Natural killer cell (primary cell): ENCODE measurements around the gene RAB3D. TPM values are rescaled to one million over a fixed set of nuclear protein-coding genes. Genes with fewer than 3 reads are reported as not detected.

Experiments used
- ATAC-seq, 3 donors: fragments of 150-1000 bp in 2 of 3; fragments of 200-7000 bp in 1 of 3; cut with Tn5 transposase; 1 replicate in 1 of 3; 2 replicates in 2 of 3; pipeline ENCODE4 v1.10.0; 2021; ENCODE audit warnings: mild to moderate bottlenecking in 2 of 3, moderate library complexity in 2 of 3
- DNase-seq, 2 donors: peaks; one replicate each; pipeline versions ENCODE4 v3.0.0 to v3.0.0-alpha.2; 2013 to 2021; ENCODE audit warnings: mixed read lengths in 1 of 2
- H3K27ac ChIP-seq: one replicate; pipeline ENCODE4 v1.5.1; 2013; ENCODE audit warnings: mild to moderate bottlenecking, low read length
- H3K27me3 ChIP-seq: one replicate; pipeline ENCODE4 v1.6.1; 2013; ENCODE audit warnings: low read length; ENCODE audit not compliant: control insufficient read depth, insufficient read depth
- H3K36me3 ChIP-seq: one replicate; pipeline ENCODE4 v1.6.1; 2013; ENCODE audit warnings: low read length; ENCODE audit not compliant: control insufficient read depth, insufficient read depth
- H3K4me1 ChIP-seq: one replicate; pipeline ENCODE4 v1.6.1; 2013; ENCODE audit warnings: low read length; ENCODE audit not compliant: control insufficient read depth, insufficient read depth
- H3K4me3 ChIP-seq: one replicate; pipeline ENCODE4 v1.5.1; 2013; ENCODE audit warnings: low read length
- H3K9me3 ChIP-seq: one replicate; pipeline ENCODE4 v1.6.1; 2013; ENCODE audit warnings: low read length; ENCODE audit not compliant: control insufficient read depth, insufficient read depth
- H3K27ac Mint-ChIP-seq, 2 donors: one replicate each; pipeline ENCODE4 v1.8.0; 2022; ENCODE audit warnings: mild to moderate bottlenecking in 2 of 2, mixed read lengths in 2 of 2, moderate library complexity in 1 of 2
- H3K27me3 Mint-ChIP-seq, 2 donors: one replicate each; pipeline ENCODE4 v1.8.0; 2022; ENCODE audit warnings: low read depth in 2 of 2, mixed read lengths in 2 of 2
- H3K36me3 Mint-ChIP-seq: one replicate; pipeline ENCODE4 v1.8.0; 2022; ENCODE audit warnings: mixed read lengths
- H3K4me1 Mint-ChIP-seq, 2 donors: one replicate each; pipeline ENCODE4 v1.8.0; 2022; ENCODE audit warnings: mixed read lengths in 2 of 2
- H3K4me3 Mint-ChIP-seq: one replicate; pipeline ENCODE4 v1.8.0; 2022; ENCODE audit warnings: mild to moderate bottlenecking, moderate library complexity, mixed read lengths
- H3K9me3 Mint-ChIP-seq, 2 donors: one replicate each; pipeline ENCODE4 v1.8.0; 2022; ENCODE audit warnings: mixed read lengths in 2 of 2
- WGBS: methylation state at CpG from one replicate; pipeline ENCODE4 v1.1.7; 2013; ENCODE audit warnings: missing lambda C conversion rate; ENCODE audit not compliant: insufficient coverage; 5-methylcytosine and 5-hydroxymethylcytosine counted together
- intact Hi-C: fragments of 100-400 bp; cut with micrococcal nuclease; formaldehyde crosslinking; loops from one replicate; pipeline ENCODE4 v1.14.2; 2022
- total RNA-seq, 4 donors: library from RNA; stranded (reverse); fragments of 120-200 nt in 1 of 4; gene quantifications; one replicate each; pipeline versions ENCODE4 v1.2.3 to v1.2.4, GENCODE V29; 2013 to 2022
- TF ChIP-seq, protein P1 (sequence below): fragments of 200-600 bp; IDR thresholded peaks from one replicate; pipeline ENCODE4 v1.8.0; 2022; ENCODE audit warnings: antibody characterized with exemption

The RAB3D gene
- total RNA-seq, 3 donors from 2014 or later (not counting 1 experiment from before 2014, with no cell fraction given) = 14.3 to 20.0 (median 15.7) TPM

DNA sequence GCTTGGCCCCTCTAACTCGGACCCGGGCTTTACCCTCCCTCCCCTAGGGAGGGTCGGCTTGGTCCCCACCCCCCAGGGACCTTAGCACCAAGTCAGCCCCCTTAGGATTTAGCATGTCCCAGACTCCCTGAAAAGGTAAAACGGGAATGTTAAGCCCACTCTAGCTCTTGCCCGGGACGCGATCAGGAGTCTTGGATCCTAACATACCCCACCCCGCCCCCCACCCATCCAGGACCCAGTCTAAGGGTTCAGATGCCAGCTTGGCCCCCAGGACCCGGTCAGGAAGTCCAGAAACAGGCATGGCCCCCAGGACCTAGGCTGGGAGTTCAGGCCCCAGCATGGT, 44.2 kb upstream of the RAB3D start:
- WGBS = 3% methylated on average over 9 of the region's 9 CpGs
- DNase-seq (no peak), ATAC-seq (no peak)
- no peaks in the 10 kb centered on the region for H3K9me3 Mint-ChIP-seq
- Histone ChIP-seq H3K4me3 (no peak overlapping the region), H3K27ac (no peak overlapping the region), H3K9me3 (no peaks in the 10 kb centered on the region), H3K36me3 (no peaks in the 10 kb centered on the region), H3K4me1 (peaks cover 49% of the 10 kb centered on the region), H3K27me3 (peaks cover 14% of the 10 kb centered on the region)
- H3K36me3 Mint-ChIP-seq = no peaks in the 10 kb centered on the region
- no peak overlapping the region for H3K4me3 Mint-ChIP-seq
- TF ChIP-seq, protein P1, sequence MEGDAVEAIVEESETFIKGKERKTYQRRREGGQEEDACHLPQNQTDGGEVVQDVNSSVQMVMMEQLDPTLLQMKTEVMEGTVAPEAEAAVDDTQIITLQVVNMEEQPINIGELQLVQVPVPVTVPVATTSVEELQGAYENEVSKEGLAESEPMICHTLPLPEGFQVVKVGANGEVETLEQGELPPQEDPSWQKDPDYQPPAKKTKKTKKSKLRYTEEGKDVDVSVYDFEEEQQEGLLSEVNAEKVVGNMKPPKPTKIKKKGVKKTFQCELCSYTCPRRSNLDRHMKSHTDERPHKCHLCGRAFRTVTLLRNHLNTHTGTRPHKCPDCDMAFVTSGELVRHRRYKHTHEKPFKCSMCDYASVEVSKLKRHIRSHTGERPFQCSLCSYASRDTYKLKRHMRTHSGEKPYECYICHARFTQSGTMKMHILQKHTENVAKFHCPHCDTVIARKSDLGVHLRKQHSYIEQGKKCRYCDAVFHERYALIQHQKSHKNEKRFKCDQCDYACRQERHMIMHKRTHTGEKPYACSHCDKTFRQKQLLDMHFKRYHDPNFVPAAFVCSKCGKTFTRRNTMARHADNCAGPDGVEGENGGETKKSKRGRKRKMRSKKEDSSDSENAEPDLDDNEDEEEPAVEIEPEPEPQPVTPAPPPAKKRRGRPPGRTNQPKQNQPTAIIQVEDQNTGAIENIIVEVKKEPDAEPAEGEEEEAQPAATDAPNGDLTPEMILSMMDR = no peak
- no peak overlapping the region for H3K27ac Mint-ChIP-seq
- H3K27me3 Mint-ChIP-seq = peaks cover 0 to 22% of the 10 kb centered on the region in 2 donors
- peaks cover 23 to 32% of the 10 kb centered on the region in 2 donors for H3K4me1 Mint-ChIP-seq
- intact Hi-C loops = loop anchor here (5.0 kb wide), 1 partner anchor 39 kb away; no protein-coding TSS in a partner anchor

DNA sequence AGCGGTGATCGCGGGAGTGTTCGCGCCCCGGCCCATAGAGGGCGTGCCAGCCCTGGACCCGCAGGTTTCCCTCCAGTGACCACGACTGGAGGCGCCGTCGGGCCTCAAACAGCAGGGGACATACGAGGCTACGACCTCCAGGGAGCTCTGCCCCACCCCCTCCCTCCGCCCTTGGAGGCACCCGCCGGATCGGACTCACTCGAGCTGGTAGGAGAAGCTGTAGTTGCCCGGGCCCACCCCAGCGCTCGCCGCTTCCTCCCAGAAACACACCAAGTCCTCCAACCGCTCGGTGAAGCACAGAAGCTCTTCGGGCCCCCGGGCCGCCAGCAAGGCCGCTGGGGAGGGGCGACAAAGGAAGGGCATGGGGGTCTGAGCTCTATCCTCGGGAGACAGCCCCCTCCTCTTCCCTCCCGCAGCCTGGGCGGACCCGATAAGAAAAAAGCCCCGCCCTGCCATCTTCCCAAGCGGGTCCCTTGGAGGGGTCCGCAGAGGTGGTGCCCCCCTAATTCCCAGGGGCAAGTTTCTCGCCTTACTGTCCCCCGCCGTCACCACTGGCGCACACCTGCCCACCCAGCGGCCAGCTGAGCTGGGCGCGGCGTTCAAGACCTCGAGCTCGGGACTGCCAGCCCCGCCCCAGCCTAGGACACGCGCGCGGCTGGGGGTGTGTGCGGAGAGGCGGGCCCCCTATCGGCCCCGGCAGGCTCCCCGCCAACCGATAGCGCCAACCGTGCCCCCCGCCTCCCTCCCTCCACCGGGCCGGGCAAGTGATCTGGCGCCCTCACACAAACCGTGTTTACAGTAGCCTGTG, 43.6 kb upstream of the RAB3D start:
- Mint-ChIP-seq H3K9me3 (no peaks in the 10 kb centered on the region), H3K27ac (peak overlapping the region; percentile 92 to 97), H3K4me1 (peaks cover 23 to 32% of the 10 kb centered on the region in 2 donors), H3K27me3 (peaks cover 0 to 22% of the 10 kb centered on the region in 2 donors), H3K36me3 (no peaks in the 10 kb centered on the region), H3K4me3 (peak overlapping the region; percentile 72)
- peak; percentile 44 to 63 for DNase-seq
- peaks cover 14% of the 10 kb centered on the region for H3K27me3 ChIP-seq
- H3K27ac ChIP-seq = no peak overlapping the region
- WGBS = under 1% methylated on average over 65 of the region's 65 CpGs
- no peaks in the 10 kb centered on the region for H3K36me3 ChIP-seq
- peaks cover 49% of the 10 kb centered on the region for H3K4me1 ChIP-seq
- intact Hi-C loops = loop anchor here (5.0 kb wide), 1 partner anchor 39 kb away; no protein-coding TSS in a partner anchor
- H3K9me3 ChIP-seq = no peaks in the 10 kb centered on the region
- ATAC-seq = no peak
- peak overlapping the region; percentile 28 for H3K4me3 ChIP-seq
- TF ChIP-seq, protein P1 = peak; percentile 70

DNA sequence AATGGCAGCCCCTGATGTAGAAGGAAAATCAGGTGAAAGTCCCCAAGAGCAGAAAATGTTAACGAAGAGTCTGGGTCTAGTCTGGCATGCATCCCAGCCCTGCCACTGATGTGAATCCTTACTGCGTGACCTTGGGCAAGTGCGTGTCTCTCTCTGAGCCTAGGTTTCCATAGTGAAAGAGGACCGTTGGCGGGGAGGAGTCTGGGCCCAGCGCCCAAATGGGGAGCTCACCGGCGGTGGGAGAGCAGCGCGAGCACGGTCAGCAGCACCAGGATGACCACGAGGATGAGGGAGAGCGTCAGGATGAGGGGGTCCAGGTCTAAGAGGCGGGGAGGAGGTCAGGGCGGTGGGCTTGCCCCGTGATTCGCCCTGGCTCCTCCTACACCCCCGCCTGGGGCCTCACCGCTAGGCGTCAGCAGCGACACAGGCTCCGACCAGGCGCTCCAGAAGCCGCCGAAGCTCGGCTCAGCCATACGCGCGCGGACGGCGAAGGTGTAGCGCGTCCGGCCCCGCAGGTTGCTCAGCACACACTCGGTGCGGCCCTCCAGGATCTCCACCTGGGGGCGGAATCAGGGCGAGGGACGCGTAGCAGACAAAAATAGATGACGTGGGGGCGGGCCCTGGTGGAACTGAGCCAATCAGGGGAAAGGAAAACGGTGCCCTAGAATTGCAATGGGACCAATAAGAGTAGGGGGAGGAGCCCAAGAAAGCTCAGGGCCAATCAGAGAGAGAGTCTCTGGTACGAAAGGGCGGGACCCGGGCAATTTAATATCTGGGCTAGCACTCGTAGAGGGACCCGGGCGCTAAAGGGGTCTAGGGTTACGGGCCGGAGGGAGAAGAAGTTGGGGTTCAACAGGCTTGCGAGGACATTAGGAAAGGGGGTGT, 41.4 kb upstream of the RAB3D start:
- H3K27ac ChIP-seq = peak overlapping the region; percentile 90
- peaks cover 29 to 37% of the 10 kb centered on the region in 2 donors for H3K4me1 Mint-ChIP-seq
- peak; percentile 94 to 98 for DNase-seq
- peak overlapping the region; percentile 98 for H3K4me3 Mint-ChIP-seq
- no peaks in the 10 kb centered on the region for H3K36me3 Mint-ChIP-seq
- intact Hi-C loops = loop anchor here (1.0 to 5.0 kb wide), 5 partner anchors 35 to 101 kb away; partner anchors contain the start of genes CCDC159, ODAD3, PRKCSH and TMEM205
- TF ChIP-seq, protein P1 = peak; percentile 71
- H3K27me3 Mint-ChIP-seq = peaks cover 0 to 22% of the 10 kb centered on the region in 2 donors
- H3K9me3 Mint-ChIP-seq = no peaks in the 10 kb centered on the region
- no peaks in the 10 kb centered on the region for H3K9me3 ChIP-seq
- peak overlapping the region; percentile 63 for H3K4me3 ChIP-seq
- H3K27me3 ChIP-seq = peaks cover 14% of the 10 kb centered on the region
- peaks cover 56% of the 10 kb centered on the region for H3K4me1 ChIP-seq
- peak overlapping the region; percentile 92 to 97 for H3K27ac Mint-ChIP-seq
- no peaks in the 10 kb centered on the region for H3K36me3 ChIP-seq
- WGBS = 1% methylated on average over 54 of the region's 54 CpGs
- ATAC-seq = peak; percentile 81 to 92 (median 83)
